PC-9 (cell line): ENCODE measurements around the gene ATF2.

ENCODE experiments used
- CTCF ChIP-seq: fragments of 200-600 bp; sonication (generic); conservative IDR thresholded peaks from 2 replicates; pipeline ENCODE4 v1.6.1; 2017; ENCODE audit warnings: mixed run types, antibody characterized with exemption, mild to moderate bottlenecking, moderate library complexity
- EZH2 ChIP-seq: fragments of 200-600 bp; sonication (generic); IDR thresholded peaks from 2 replicates; pipeline ENCODE4 v1.8.0; 2017; ENCODE audit warnings: antibody characterized with exemption, low read depth

- TF ChIP-seq CTCF (no peak), EZH2 (no peak)
Observed at GRCh38 chr2:175154661-175155082, 13.3 kb downstream of the ATF2 start.
